Measurements from ENCODE around the gene PCDH9.

DNA sequence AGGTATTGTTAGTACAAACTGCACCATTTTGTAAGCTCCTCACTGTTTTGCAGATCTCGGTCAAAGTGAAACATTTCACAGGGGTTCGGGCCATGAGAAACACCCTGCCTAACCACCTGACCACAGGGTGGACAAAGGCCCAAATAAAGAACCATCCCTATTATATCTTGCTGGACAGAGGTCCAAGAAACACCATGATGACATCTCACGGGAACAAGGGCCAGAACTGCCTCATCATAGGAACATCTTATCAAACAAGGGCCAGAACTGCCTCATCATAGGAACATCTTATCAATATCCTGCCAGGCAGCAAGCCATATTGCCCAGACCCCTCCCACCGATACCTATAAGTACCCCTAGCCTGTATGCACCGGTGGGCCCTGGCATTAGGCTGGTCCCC, 99.7 kb downstream of the PCDH9 start:
- TF ChIP-seq, protein P1, sequence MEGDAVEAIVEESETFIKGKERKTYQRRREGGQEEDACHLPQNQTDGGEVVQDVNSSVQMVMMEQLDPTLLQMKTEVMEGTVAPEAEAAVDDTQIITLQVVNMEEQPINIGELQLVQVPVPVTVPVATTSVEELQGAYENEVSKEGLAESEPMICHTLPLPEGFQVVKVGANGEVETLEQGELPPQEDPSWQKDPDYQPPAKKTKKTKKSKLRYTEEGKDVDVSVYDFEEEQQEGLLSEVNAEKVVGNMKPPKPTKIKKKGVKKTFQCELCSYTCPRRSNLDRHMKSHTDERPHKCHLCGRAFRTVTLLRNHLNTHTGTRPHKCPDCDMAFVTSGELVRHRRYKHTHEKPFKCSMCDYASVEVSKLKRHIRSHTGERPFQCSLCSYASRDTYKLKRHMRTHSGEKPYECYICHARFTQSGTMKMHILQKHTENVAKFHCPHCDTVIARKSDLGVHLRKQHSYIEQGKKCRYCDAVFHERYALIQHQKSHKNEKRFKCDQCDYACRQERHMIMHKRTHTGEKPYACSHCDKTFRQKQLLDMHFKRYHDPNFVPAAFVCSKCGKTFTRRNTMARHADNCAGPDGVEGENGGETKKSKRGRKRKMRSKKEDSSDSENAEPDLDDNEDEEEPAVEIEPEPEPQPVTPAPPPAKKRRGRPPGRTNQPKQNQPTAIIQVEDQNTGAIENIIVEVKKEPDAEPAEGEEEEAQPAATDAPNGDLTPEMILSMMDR (IDR thresholded peaks at IDR 0.05), result no peak
- TF ChIP-seq POLR2A (IDR thresholded peaks at IDR 0.05), result no peak

All from right lobe of liver (tissue), 4 donors.